Adrenal gland (tissue), 5 donors: ENCODE data around the gene RASGRF2.

Experiments used
- CTCF ChIP-seq, 6 experiments: fragments of 450-650 bp in 4 of 6; fragments of 200-600 bp in 2 of 6; sonication (generic) in 1 of 6; IDR thresholded peaks; 1 replicate in 5 of 6; 2 replicates in 1 of 6; pipeline versions ENCODE4 v1.5.1 to v1.8.0; 2016 to 2021; ENCODE audit warnings: antibody characterized with exemption in 6 of 6, mild to moderate bottlenecking in 2 of 6, moderate library complexity in 1 of 6
- POLR2A ChIP-seq, 2 donors: fragments of 450-650 bp; IDR thresholded peaks; one replicate each; pipeline ENCODE4 v1.6.1; 2017; ENCODE audit warnings: antibody characterized with exemption in 2 of 2, mild to moderate bottlenecking in 2 of 2, moderate library complexity in 1 of 2
- donor health status: DM: no; HTN: no; CAD: no.

GRCh38 chr5:81195335-81195929 is 235.3 kb downstream of the RASGRF2 start:
- TF ChIP-seq CTCF (IDR thresholded peaks at IDR 0.05) (peak in 1 of 6 experiments; percentile 4), POLR2A (IDR thresholded peaks at IDR 0.05) (no peak)
